ENCODE data around the gene CD33. TPM values are rescaled to one million over a fixed set of nuclear protein-coding genes. Genes with fewer than 3 reads are reported as not detected.

CD33 gene
- total RNA-seq, 1 experiment from 2014 or later: 0.13 TPM

- Histone ChIP-seq H3K27me3 (ENCODE audit: control insufficient read depth, insufficient read depth, low read length) (no peaks in the 10 kb centered on the region; the same call in 1 of the 2 replicates), H3K27ac (ENCODE audit: low read length) (no peak overlapping the region), H3K36me3 (ENCODE audit: control insufficient read depth, insufficient read depth, low read length) (no peaks in the 10 kb centered on the region), H3K4me1 (ENCODE audit: control insufficient read depth, insufficient read depth, low read length) (no peaks in the 10 kb centered on the region), H3K9me3 (ENCODE audit: control insufficient read depth, insufficient read depth, low read depth, low read length) (no peaks in the 10 kb centered on the region), H3K4me3 (ENCODE audit: low read depth in 2 of 2, low read length in 2 of 2) (no peak overlapping the region)
- ATAC-seq: no peak
- no peak for DNase-seq (ENCODE audit: low read depth, low spot score)
- intact Hi-C loops (cut with micrococcal nuclease; ENCODE audit: unreplicated experiment): no loop called here
- in situ Hi-C loops (cut with HindIII; ENCODE audit: low pct_unique_long_range_greater_than_20kb, low sequenced_read_pairs): no loop called here
- no peak for TF ChIP-seq SIN3A (IDR thresholded peaks at IDR 0.05; ENCODE audit: borderline replicate concordance, insufficient read depth, low read depth, low read length)
- TF ChIP-seq CTCF (IDR thresholded peaks at IDR 0.05): no peak
- no peak for TF ChIP-seq REST (IDR thresholded peaks at IDR 0.05; ENCODE audit: insufficient read depth in 1 of 2, low read depth in 2 of 2, low read length in 1 of 2)
- TF ChIP-seq TCF7L2 (IDR thresholded peaks at IDR 0.05; ENCODE audit: low read depth, low read length): no peak
- no peak for TF ChIP-seq POLR2AphosphoS5 (IDR thresholded peaks at IDR 0.05; ENCODE audit: low read depth, low read length)
- BruUV-seq (replicated peaks): no TSS peak
- CTCF ChIA-PET: no interaction called here
- POLR2A ChIA-PET: interaction anchor here (0.5 kb wide), 1 partner anchor 238 kb away, joined by 3 read pairs; no protein-coding TSS in a partner anchor
Measured at GRCh38 chr19:51274049-51274770, 49.3 kb downstream of the CD33 start.

GRCh38 chr19:51277112-51277511, 52.2 kb downstream of the CD33 start:
- intact Hi-C loops (cut with micrococcal nuclease; ENCODE audit: unreplicated experiment) (no loop called here), in situ Hi-C loops (cut with HindIII; ENCODE audit: low pct_unique_long_range_greater_than_20kb, low sequenced_read_pairs) (no loop called here)
- CTCF ChIA-PET: no interaction called here
- no TSS peak for BruUV-seq (replicated peaks)
- H3K27me3 ChIP-seq (ENCODE audit: control insufficient read depth, insufficient read depth, low read length): no peaks in the 10 kb centered on the region; the same call in 1 of the 2 replicates
- H3K9me3 ChIP-seq (ENCODE audit: control insufficient read depth, insufficient read depth, low read depth, low read length): no peaks in the 10 kb centered on the region
- no peak for ATAC-seq
- no peak for DNase-seq (ENCODE audit: low read depth, low spot score)
- no peak for TF ChIP-seq POLR2AphosphoS5 (IDR thresholded peaks at IDR 0.05; ENCODE audit: low read depth, low read length)
- TF ChIP-seq SIN3A (IDR thresholded peaks at IDR 0.05; ENCODE audit: borderline replicate concordance, insufficient read depth, low read depth, low read length): no peak
- TF ChIP-seq REST (IDR thresholded peaks at IDR 0.05; ENCODE audit: insufficient read depth in 1 of 2, low read depth in 2 of 2, low read length in 1 of 2): no peak
- no peak for TF ChIP-seq TCF7L2 (IDR thresholded peaks at IDR 0.05; ENCODE audit: low read depth, low read length)
- TF ChIP-seq CTCF (IDR thresholded peaks at IDR 0.05): no peak
- H3K4me3 ChIP-seq (ENCODE audit: low read depth in 2 of 2, low read length in 2 of 2): no peak overlapping the region
- H3K27ac ChIP-seq (ENCODE audit: low read length): no peak overlapping the region
- no peaks in the 10 kb centered on the region for H3K36me3 ChIP-seq (ENCODE audit: control insufficient read depth, insufficient read depth, low read length)
- POLR2A ChIA-PET: interaction anchor here (0.6 kb wide), 1 partner anchor 11 kb away, joined by 5 read pairs; no protein-coding TSS in a partner anchor
- no peaks in the 10 kb centered on the region for H3K4me1 ChIP-seq (ENCODE audit: control insufficient read depth, insufficient read depth, low read length)

Measured in Panc1 (cell line).